Nephron progenitor cell (in vitro differentiated cells): ENCODE data around the gene ALK.

Source experiments
- DNase-seq: peaks from one replicate; pipeline ENCODE4 v3.0.0; 2021
- H3K27ac Mint-ChIP-seq: 2 replicates; pipeline ENCODE4 v1.8.0; 2021; ENCODE audit warnings: mild to moderate bottlenecking, moderate library complexity, mixed read lengths
- H3K27me3 Mint-ChIP-seq: 2 replicates; pipeline ENCODE4 v1.8.0; 2021; ENCODE audit warnings: mild to moderate bottlenecking, low read depth, mixed read lengths; ENCODE audit not compliant: poor library complexity
- H3K36me3 Mint-ChIP-seq: 2 replicates; pipeline ENCODE4 v1.8.0; 2021; ENCODE audit warnings: low read depth, mixed read lengths
- H3K4me1 Mint-ChIP-seq: 2 replicates; pipeline ENCODE4 v1.8.0; 2021; ENCODE audit warnings: mixed read lengths
- H3K4me3 Mint-ChIP-seq: 2 replicates; pipeline ENCODE4 v1.8.0; 2021; ENCODE audit warnings: mild to moderate bottlenecking, moderate library complexity, mixed read lengths
- H3K9me3 Mint-ChIP-seq: 2 replicates; pipeline ENCODE4 v1.8.0; 2021; ENCODE audit warnings: mild to moderate bottlenecking, moderate library complexity, mixed read lengths
- TF ChIP-seq, protein P1 (sequence below): fragments of 200-600 bp; sonication (generic); IDR thresholded peaks from 2 replicates; pipeline ENCODE4 v1.5.0; 2021; ENCODE audit warnings: antibody characterized with exemption

Gene ALK

GRCh38 chr2:29697181-29697580 lies 224.2 kb downstream of the ALK start:
- Mint-ChIP-seq H3K27me3 (peaks cover 12% of the 10 kb centered on the region), H3K9me3 (peaks cover 13% of the 10 kb centered on the region), H3K36me3 (no peaks in the 10 kb centered on the region), H3K4me3 (no peak overlapping the region), H3K27ac (no peak overlapping the region), H3K4me1 (no peaks in the 10 kb centered on the region)
- TF ChIP-seq, protein P1, sequence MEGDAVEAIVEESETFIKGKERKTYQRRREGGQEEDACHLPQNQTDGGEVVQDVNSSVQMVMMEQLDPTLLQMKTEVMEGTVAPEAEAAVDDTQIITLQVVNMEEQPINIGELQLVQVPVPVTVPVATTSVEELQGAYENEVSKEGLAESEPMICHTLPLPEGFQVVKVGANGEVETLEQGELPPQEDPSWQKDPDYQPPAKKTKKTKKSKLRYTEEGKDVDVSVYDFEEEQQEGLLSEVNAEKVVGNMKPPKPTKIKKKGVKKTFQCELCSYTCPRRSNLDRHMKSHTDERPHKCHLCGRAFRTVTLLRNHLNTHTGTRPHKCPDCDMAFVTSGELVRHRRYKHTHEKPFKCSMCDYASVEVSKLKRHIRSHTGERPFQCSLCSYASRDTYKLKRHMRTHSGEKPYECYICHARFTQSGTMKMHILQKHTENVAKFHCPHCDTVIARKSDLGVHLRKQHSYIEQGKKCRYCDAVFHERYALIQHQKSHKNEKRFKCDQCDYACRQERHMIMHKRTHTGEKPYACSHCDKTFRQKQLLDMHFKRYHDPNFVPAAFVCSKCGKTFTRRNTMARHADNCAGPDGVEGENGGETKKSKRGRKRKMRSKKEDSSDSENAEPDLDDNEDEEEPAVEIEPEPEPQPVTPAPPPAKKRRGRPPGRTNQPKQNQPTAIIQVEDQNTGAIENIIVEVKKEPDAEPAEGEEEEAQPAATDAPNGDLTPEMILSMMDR, result no peak
- DNase-seq, result no peak

GRCh38 chr2:29694741-29695140 lies 226.6 kb downstream of the ALK start:
- no peak for DNase-seq
- Mint-ChIP-seq H3K27ac (no peak overlapping the region), H3K36me3 (no peaks in the 10 kb centered on the region), H3K9me3 (peaks cover 9% of the 10 kb centered on the region), H3K27me3 (peaks cover 16% of the 10 kb centered on the region), H3K4me1 (no peaks in the 10 kb centered on the region), H3K4me3 (no peak overlapping the region)
- TF ChIP-seq, protein P1, result no peak

- Mint-ChIP-seq H3K27me3 (peaks cover 22% of the 10 kb centered on the region), H3K4me1 (peaks cover 7% of the 10 kb centered on the region), H3K4me3 (no peak overlapping the region), H3K36me3 (no peaks in the 10 kb centered on the region), H3K27ac (no peak overlapping the region), H3K9me3 (peaks cover 9% of the 10 kb centered on the region)
- TF ChIP-seq, protein P1, result no peak
- DNase-seq, result no peak
Measured at GRCh38 chr2:29691391-29691950, 229.9 kb downstream of the ALK start.

- Mint-ChIP-seq H3K9me3 (peaks cover 9% of the 10 kb centered on the region), H3K27me3 (peaks cover 30% of the 10 kb centered on the region), H3K4me3 (no peak overlapping the region), H3K27ac (no peak overlapping the region), H3K4me1 (peaks cover 7% of the 10 kb centered on the region), H3K36me3 (no peaks in the 10 kb centered on the region)
- TF ChIP-seq, protein P1, result no peak
- DNase-seq, result no peak
Measured at GRCh38 chr2:29689666-29690065, 231.7 kb downstream of the ALK start.

GRCh38 chr2:29688429-29688828 lies 233.0 kb downstream of the ALK start:
- TF ChIP-seq, protein P1, result no peak
- no peak overlapping the region for H3K4me3 Mint-ChIP-seq
- peaks cover 33% of the 10 kb centered on the region for H3K27me3 Mint-ChIP-seq
- H3K4me1 Mint-ChIP-seq, result peaks cover 7% of the 10 kb centered on the region
- H3K27ac Mint-ChIP-seq, result no peak overlapping the region
- DNase-seq, result no peak
- no peaks in the 10 kb centered on the region for H3K36me3 Mint-ChIP-seq
- peaks cover 9% of the 10 kb centered on the region for H3K9me3 Mint-ChIP-seq

GRCh38 chr2:29687121-29687520 lies 234.3 kb downstream of the ALK start:
- Mint-ChIP-seq H3K4me1 (peaks cover 7% of the 10 kb centered on the region), H3K27ac (no peak overlapping the region), H3K27me3 (peaks cover 36% of the 10 kb centered on the region), H3K9me3 (no peaks in the 10 kb centered on the region), H3K4me3 (no peak overlapping the region), H3K36me3 (no peaks in the 10 kb centered on the region)
- DNase-seq, result no peak
- TF ChIP-seq, protein P1, result no peak
